Activated CD8-positive, alpha-beta memory T cell treated with anti-CD3 and anti-CD28 coated beads for 36 hours (primary cell): ENCODE data around the gene VPS26A. TPM values are rescaled to one million over a fixed set of nuclear protein-coding genes. Genes with fewer than 3 reads are reported as not detected.
"Not testable (repeated sequence)": the region's sequence is repeated elsewhere in the genome, so short reads cannot be mapped to it uniquely, and the experiment has no call there.

Source experiments
- CTCF ChIA-PET: fragments of 350-600 bp; sonication (Branson Sonifier 250); formaldehyde crosslinking; loops from one replicate; lab custom pipeline; 2021; ENCODE audit warnings: antibody characterized with exemption; lab: Charles Lee
- POLR2A ChIA-PET: fragments of 350-600 bp; sonication (Branson Sonifier 250); formaldehyde crosslinking; loops from one replicate; lab custom pipeline; 2021; ENCODE audit warnings: antibody characterized with exemption; lab: Charles Lee
- total RNA-seq, 2 experiments: library from RNA; stranded (reverse); gene quantifications; one replicate each; pipeline ENCODE4 v1.2.3, GENCODE V29; 2021

Gene VPS26A
- total RNA-seq, 2 experiments from 2014 or later = 41.5 to 47.4 TPM

DNA sequence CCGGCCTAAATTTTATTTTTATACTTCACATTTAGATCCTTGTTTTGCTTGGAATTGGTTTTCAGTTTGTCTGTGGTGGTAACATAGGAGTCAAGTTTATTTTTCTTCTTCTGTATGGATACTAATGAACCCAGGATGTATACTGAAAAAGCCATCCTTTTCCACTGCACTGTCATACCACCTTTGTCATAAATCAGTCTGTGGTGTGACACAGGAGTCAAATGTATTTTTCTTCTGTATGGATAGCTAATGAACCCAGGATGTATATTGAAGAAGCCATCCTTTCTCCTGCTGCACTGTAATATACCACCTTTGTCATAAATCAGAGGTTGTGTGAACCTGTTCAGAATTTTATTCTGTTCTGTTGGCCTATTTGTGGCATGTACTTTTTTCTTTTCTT, 21.4 kb downstream of the VPS26A start:
- ChIA-PET CTCF (no interaction called here), POLR2A (no interaction called here)

DNA sequence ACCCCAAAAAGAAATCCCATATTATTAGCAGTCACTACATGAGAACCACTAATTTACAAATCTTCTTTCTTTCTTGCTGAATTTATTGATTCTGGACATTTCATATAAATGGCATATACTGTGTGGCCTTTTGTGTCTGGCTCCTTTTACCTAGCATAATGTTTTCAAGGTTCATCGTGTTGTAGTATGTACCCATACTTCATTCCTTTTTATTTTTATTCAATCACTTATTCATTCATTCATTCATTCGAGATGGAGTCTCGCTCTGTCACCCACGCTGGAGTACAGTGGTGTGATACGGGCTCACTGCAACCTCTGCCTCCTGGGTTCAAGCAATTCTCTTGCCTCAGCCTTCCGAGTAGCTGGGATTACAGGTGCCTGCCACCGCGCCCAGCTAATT, 21.9 kb downstream of the VPS26A start:
- POLR2A ChIA-PET = no interaction called here
- CTCF ChIA-PET = no interaction called here

DNA sequence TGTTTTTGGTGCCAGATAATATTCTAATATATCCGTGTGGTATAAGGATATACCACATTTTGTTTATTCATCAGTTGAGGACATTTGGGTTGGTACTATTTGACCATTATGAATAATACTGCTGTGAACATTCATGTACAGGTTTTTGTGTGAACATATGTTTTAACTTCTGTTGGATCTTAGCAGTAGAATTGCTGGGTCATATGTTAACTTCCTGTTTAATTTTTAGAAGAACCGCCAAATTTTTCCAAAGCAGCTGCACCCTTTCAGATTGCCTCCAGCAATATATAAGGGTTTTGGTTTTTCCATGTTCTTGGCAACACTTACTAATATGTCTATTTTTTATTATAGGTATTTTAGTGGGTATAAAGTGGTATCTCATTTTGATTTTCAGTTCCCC, 22.8 kb downstream of the VPS26A start:
- ChIA-PET POLR2A (no interaction called here), CTCF (no interaction called here)

DNA sequence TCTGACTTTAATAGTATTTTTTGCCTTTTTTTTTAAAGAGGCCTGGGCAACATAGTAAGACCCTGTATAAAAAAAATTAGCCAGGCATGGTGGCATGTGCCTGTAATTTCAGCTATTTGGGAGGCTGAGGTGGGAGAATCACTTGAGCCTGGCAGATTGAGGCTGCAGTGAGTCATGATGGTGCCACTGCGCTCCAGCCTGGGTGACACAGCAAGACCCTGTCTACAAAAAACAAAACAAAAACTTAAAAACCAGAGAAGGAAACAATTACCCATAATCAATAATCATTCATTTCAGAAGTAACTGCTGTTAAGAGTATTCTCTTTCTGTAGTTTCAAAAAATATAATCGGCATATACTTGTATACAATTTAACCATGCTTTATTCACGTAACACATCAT, 28.0 kb downstream of the VPS26A start:
- ChIA-PET CTCF (interaction anchor here (0.8 kb wide), 1 partner anchor 94 kb away, joined by 3 read pairs; no protein-coding TSS in a partner anchor), POLR2A (no interaction called here)

DNA sequence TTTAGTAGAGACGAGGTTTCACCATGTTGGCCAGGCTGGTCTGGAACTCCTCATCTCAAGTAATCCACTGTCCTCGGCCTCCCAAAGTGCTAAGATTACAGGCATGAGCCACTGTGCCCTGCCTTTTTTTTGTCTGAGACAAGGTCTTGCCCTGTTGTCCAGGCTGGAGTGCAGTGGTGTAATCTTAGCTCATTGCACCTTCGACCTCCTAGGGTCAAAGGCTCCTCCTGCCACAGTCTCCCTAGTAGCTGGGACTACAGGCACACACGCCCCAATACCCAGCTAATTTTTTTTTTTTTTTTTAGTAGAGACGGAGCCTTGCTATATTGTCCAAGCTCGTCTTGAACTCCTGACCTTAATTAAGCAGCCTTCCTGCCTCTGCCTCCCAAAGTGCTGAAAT, 29.2 kb downstream of the VPS26A start:
- CTCF ChIA-PET = no interaction called here
- POLR2A ChIA-PET = interaction anchor here (0.6 kb wide), 1 partner anchor 51 kb away, joined by 3 read pairs; no protein-coding TSS in a partner anchor

DNA sequence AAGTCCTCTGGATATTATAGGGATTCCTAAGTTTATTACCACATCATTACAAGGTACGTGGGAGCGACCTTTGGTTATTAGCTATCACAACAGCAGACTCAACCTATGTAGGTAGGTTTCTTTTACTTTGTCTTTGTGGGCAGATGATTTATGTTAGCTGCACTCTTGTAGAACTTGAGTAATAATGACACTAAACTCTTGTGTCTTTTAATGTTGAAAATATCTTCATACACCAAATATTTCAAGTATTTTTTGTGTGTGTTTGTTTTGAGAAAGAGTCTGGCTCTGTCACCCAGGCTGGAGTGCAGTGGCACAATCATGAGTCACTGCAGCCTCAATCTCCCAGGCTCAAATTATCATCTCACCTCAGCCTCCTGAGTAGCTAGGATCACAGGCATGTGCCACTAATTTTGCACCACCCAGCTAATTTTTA, 36.8 kb downstream of the VPS26A start:
- CTCF ChIA-PET = no interaction called here
- POLR2A ChIA-PET = interaction anchor here (0.6 kb wide), 1 partner anchor 426 kb away, joined by 3 read pairs; no protein-coding TSS in a partner anchor

DNA sequence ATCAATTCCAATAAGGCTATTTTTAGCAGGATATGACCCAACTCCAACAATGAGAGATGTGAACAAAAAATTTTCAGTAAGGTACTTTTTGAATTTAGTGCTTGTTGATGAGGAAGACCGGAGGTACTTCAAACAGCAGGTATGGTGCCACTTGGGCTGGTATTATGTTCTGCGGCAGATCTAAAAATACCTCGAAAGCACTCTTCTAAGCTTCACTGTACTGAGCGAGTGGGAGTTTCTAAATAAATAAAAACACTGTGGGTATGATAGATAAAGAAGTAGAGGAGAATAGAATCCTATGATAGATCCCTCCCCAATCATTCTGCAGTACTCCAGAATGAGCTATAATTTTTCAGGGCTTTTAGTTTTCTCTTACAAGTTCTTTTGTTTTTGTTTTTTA, 44.5 kb downstream of the VPS26A start:
- ChIA-PET CTCF (no interaction called here), POLR2A (no interaction called here)

DNA sequence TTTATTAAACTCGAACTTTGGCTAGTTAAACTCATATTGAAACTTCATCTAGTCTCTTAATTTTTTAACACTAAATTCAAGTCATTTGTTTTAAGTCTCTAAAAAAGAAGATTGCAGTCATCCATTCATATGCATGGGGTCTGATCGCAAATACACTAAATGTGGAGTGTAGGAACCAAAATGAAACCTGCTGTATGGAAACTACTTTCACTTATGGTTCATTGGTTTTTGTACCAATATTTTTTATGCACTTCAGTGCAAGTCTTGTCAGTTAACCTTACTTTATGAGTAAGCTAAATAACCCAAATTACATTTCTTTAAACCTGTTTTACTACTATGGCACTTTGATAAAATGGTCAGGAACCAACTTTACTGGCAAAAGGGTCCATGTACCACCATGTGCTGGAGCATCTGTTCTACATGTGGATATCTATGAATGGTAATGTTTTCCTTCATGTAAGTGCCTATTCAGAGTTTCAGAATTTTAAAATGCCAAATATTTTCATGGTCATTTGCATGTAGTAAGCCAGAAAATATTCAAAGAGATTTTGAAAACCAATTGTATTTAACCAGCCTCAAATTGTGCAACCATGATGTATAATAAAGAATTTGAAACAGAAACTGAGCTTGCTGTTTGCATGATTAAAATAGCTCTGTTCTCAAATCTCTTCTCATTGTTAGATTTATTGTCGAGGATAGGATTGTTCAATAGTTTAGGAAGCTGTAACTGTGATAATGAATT, 48.4 kb downstream of the VPS26A start:
- CTCF ChIA-PET = no interaction called here
- POLR2A ChIA-PET = no interaction called here

DNA sequence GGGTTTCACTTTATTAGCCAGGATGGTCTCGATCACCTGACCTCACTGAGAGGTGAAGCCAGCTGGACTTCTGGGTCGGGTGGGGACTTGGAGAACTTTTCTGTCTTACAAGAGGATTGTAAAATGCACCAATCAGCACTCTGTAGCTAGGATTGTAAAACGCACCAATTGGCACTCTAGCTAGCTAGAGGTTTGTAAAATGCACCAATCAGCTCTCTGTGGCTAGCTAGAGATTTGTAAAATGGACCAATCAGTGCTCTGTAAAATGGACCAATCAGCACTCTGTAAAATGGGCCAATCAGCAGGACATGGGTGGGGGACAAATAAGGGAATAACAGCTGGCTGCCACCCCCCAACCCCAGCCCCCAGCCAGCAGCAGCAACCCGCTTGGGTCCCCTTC, 51.3 kb downstream of the VPS26A start:
- CTCF ChIA-PET, POLR2A ChIA-PET: not testable (repeated sequence)

DNA sequence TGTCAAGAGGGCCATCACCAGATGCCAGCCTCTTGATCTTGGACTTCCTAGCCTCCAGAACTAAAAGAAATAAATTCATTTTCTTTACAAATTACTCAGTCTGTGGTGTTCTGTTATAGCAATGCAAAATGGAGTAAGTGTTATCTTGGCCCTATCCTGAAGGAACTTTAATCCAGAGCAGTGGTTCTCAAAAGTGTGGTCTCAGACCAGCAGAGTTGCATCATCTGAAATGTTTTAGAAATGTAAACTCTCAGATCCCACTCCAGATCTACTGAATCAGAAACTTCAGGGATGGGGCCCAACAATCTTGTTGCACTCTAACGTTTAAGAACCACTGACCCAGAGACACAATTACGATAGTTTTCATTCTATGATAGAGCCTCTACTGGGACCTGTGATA, 52.8 kb downstream of the VPS26A start:
- POLR2A ChIA-PET = no interaction called here
- CTCF ChIA-PET = no interaction called here

DNA sequence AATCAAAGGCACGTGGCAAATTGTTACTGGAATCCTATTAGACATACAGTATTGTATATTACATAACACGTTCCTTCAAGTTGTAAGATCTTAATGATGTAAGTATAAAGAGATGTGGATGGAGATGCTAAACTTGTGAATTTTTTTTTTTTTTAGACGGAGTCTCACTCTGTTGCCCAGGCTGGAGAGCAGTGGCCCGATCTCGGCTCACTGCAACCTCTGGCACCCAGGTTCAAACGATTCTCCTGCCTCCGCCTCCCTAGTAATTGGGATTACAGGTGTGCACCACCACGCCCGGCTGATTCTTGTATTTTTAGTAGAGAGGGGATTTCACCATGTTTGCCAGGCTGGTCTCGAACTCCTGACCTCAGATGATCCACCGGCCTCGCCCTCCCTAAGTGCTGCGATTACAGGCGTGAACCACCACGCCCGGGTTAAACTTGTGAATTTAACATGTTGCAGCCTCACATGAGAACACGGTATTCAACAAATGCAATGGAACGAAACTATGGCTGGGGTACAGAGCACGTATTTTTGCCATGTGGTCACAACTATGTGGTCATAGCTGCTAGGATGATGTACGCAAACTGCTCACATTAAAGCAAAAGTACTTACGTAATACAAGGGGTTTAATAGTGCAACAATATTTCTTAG, 55.2 kb downstream of the VPS26A start:
- ChIA-PET CTCF (no interaction called here), POLR2A (interaction anchor here (1.4 kb wide), 1 partner anchor 43 kb away, joined by 3 read pairs; no protein-coding TSS in a partner anchor)

DNA sequence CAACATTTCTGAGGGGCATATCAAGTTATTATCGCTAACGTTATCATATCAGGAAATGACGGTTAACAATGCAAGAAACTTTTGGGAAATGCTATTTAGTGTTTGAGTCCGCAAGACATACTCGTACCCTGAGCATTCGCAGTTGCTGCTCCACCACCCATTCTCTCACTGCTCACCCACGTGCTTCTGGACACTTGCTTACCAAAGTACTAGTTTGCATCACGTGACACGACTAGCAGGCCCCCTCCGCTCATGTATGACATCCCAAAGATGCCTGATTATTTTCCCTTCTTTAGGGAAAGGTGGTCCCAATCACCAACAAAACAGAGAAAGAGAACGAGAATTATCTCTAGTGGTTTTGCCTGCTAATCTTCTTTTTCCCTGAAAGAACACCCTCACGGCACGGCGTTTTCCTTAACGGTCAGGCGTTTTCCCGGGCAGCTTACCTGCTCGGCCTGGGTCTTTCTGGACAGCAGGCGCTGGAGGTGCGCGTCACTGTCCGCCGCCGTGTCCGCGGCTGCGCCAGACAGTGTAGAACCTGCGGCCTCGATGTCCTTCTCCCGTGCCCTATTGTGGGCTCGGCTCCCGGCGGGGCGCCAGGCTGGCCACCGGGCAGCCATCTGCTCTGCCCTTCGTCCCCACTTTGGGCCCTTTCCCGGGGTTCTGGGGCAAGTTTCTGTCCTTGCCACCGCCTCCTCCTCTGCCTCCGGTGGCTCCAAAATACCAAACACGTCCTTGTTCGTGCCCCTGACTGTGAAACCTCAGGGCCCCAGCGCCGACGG, 56.0 kb downstream of the VPS26A start, which contains the start of gene SUPV3L1:
Gene SUPV3L1 (plus strand): TSS at position 492 of the 782 bp plus-strand sequence. CDS start 58 bp downstream, at position 550.
- CTCF ChIA-PET = no interaction called here

DNA sequence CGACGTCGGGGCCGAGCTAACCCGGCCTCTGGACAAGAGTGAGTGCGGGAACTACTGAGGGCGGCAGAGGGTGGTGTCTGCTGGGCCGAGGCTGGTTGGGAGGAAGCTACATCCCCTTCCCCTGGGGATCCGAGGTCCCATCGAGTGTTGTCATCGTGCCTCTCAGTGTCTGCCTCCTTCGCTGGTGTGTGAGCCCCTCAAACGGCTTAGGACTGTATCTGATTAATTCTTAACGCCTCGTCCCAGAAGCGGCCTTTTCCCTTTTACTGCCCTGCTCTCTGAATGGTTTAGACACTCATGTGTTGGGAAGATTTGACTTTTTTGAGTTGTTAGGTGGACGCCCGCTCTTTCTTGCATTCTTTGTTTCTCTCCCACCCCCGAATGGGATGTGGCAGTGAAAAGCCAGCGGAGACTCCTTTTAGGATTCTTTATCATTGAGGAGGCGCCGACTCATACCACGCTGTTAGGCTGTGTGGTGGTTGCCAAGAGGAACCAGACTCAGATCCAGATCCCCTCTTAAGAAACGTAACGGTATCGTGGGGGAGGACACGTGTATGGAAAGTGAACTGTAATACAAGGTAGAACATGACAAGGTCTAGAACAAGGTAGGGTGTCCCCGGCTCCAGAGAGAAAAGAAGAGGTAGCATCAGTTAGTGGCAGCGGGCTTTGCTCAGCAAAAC, 56.7 kb downstream of the VPS26A start:
- ChIA-PET POLR2A (interaction anchor here (1.4 kb wide), 1 partner anchor 42 kb away, joined by 3 read pairs; no protein-coding TSS in a partner anchor), CTCF (no interaction called here)

More for the DNA sequence above, 56.0 kb downstream of the VPS26A start, which contains the start of gene SUPV3L1:
- POLR2A ChIA-PET = interaction anchor here (1.4 kb wide), 1 partner anchor 43 kb away, joined by 3 read pairs; no protein-coding TSS in a partner anchor

DNA sequence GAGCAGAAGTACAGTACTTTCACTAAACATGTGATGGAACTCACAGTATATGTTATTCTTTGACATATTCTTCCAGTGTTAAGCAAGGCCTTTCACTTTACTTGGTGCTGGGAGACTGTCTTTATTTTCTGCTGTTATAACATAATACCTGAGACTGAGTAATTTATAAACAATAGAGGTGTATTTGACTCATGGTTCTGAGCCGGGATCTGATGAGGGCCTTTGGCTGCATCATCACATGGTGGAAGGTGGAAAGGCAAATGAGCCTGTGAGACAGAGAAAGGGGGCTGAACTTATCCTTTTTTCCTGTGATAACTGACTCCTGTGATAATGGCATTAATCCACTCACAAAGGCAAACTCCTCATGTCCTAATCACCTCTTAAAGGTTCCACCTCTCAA, 57.5 kb downstream of the VPS26A start:
- POLR2A ChIA-PET = no interaction called here
- CTCF ChIA-PET = no interaction called here

DNA sequence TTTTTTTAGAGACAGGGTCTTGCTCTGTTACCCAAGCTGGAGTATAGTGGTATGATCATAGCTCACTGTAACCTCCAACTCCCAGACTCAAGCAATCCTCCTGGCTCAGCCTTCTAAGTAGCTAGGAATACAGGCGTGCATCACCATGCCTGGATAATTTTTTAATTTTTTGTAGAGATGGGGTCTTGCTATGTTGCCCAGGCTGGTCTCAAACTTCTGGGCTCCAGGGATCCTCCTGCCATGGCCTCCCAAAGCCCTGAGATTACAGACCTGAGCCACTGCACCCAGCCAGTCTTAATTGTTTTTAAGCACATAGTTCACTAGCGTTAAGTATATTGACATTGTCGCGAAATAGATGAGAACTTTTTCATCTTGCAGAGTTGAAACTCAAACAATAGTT, 58.0 kb downstream of the VPS26A start:
- ChIA-PET CTCF (no interaction called here), POLR2A (no interaction called here)

DNA sequence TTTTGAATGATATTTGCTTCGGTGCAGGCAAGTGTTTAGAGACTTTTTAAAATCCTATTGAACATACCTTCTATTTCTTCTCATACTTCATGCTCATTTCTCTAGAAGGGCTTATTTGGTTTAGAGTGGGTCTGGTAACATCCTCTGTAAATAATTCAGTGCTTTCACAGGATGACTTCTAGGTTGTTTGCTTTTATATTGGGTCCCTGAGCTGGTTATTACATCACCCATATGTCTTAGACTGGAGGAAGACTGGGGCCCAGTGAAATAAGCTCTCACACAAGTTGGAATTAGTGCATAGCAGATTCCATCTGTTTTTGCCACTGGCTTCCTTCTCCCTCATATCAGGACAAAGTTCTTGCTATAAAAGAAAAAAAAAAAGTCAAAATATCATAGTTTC, 62.5 kb downstream of the VPS26A start:
- ChIA-PET POLR2A (no interaction called here), CTCF (interaction anchor here (0.7 kb wide), 1 partner anchor 167 kb away, joined by 3 read pairs; no protein-coding TSS in a partner anchor)

DNA sequence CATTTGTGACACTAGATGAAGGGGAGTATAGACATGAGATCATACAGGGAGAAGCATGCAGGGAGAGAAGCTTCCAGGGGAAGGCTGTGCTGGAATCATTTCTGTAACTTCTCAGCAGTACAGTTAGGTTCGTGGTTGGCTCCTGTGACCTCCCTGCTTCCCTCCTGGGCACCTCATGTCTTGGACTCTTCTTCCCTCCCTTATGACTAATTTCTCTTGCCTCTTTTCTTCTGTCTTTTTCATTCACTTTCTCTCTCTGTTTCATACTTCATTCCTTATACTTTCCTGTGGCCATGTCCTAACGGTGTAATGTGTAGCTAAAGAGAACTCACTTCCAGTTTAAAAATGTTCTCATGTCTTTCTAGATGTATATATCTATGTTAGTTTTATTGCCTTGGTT, 77.1 kb downstream of the VPS26A start:
- CTCF ChIA-PET = no interaction called here
- POLR2A ChIA-PET = no interaction called here

DNA sequence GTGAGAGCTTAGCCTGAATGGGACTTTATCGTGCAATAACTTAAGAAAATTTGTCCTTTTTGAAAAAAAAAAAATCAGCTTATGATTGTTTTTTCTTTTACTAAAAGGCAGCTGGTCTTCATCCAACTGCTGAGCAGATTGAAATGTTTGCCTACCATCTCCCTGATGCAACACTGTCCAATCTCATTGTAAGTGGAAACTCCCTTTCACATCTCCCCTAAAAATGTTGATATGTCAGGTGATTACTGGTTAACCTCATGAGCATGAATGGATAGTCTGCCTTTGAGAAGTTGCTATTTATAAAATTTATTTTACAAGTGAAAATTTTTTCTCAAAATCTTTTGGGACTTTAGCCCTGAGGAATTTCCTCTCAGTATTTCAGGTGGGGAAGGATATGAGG, 78.4 kb downstream of the VPS26A start:
- ChIA-PET CTCF (no interaction called here), POLR2A (no interaction called here)

DNA sequence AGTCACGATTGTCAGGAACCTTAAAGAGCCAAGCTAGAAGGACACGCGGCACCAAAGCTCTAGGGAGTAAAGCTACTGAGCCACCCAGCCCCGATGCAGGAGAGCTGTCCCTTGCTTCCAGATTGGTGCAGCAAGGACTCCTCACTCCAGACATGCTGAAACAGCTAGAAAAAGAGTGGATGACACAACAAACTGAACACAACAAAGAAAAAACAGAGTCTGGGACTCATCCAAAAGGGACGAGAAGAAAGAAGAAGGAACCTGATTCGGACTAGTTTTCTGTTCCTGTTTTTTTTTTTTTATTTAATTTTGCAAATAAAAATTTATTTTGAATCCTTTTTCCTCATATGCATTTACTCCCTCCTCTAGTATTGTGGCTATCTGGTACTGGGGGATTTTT, 84.8 kb downstream of the VPS26A start:
- POLR2A ChIA-PET = no interaction called here
- CTCF ChIA-PET = no interaction called here
